GM12878 (cell line): ENCODE data around the gene RPL9. TPM values are rescaled to one million over a fixed set of nuclear protein-coding genes. Genes with fewer than 3 reads are reported as not detected.
"Not testable (repeated sequence)": the region's sequence is repeated elsewhere in the genome, so short reads cannot be mapped to it uniquely, and the experiment has no call there.

Experiments used
- ATAC-seq: fragments of 200-7000 bp; cut with Tn5 transposase; 3 replicates; pipeline ENCODE4 v1.9.1; 2020; ENCODE audit warnings: mild to moderate bottlenecking, moderate library complexity
- BruUV-seq: library from RNA; stranded (reverse); fragments of 400-500 nt; replicated peaks from 2 replicates; lab custom pipeline; 2021; lab: Mats Ljungman, UMichigan
- CTCF ChIA-PET: fragments of 300-600 bp; sonication (Branson Sonifier 250); formaldehyde crosslinking; extraction: SDS; loops from one replicate; lab custom pipeline; 2021; ENCODE audit warnings: inconsistent platforms; lab: Yijun Ruan, JAX
- POLR2A ChIA-PET: fragments of 350-600 bp; formaldehyde crosslinking; extraction: SDS; loops from one replicate; lab custom pipeline; 2021; ENCODE audit warnings: inconsistent platforms; lab: Charles Lee
- RAD21 ChIA-PET: fragments of 300-600 bp; sonication (Branson Sonifier 250); formaldehyde crosslinking; loops from one replicate; lab custom pipeline; 2023; ENCODE audit warnings: antibody characterized with exemption; ENCODE audit not compliant: unreplicated experiment; lab: Charles Lee
- SMC1A ChIA-PET: fragments of 300-600 bp; sonication (Branson Sonifier 250); formaldehyde crosslinking; loops from one replicate; lab custom pipeline; 2023; ENCODE audit not compliant: unreplicated experiment, uncharacterized antibody; lab: Charles Lee
- DNase-seq: peaks from one replicate; pipeline ENCODE4 v3.0.0-alpha.2; 2011; ENCODE audit warnings: low read depth, low spot score
- FAIRE-seq: peaks from 3 replicates; lab custom pipeline; 2011; peaks lifted over from hg19 to GRCh38; lab: Jason Lieb, UNC
- H2AFZ ChIP-seq: 2 replicates; pipeline ENCODE4 v1.6.0; 2011; ENCODE audit warnings: low read depth, low read length, control low read depth; ENCODE audit not compliant: control insufficient read depth
- H3K27ac ChIP-seq: 2 replicates; pipeline ENCODE4 v1.5.1; 2011; ENCODE audit warnings: control low read depth; ENCODE audit not compliant: control insufficient read depth, insufficient read depth
- H3K27me3 ChIP-seq, 2 experiments: replicated peaks in 1 of 2; 2 replicates each; pipeline versions ENCODE4 v1.6.0 to v1.6.1; 2011; ENCODE audit warnings: low read length in 1 of 2; ENCODE audit not compliant: control insufficient read depth in 2 of 2, insufficient read depth in 2 of 2
- H3K36me3 ChIP-seq, 2 experiments: 2 replicates each; pipeline ENCODE4 v1.5.1; 2011; ENCODE audit warnings: low read length in 1 of 2; ENCODE audit not compliant: control insufficient read depth in 2 of 2, insufficient read depth in 2 of 2
- H3K4me1 ChIP-seq: 2 replicates; pipeline ENCODE4 v1.6.1; 2011; ENCODE audit warnings: mild to moderate bottlenecking, low read length, moderate library complexity, mixed read lengths; ENCODE audit not compliant: control insufficient read depth, insufficient read depth
- H3K4me2 ChIP-seq: 2 replicates; pipeline ENCODE4 v1.6.0; 2011; ENCODE audit warnings: control low read depth; ENCODE audit not compliant: control insufficient read depth, insufficient read depth
- H3K4me3 ChIP-seq: fragments of 200-600 bp; sonication (generic); 2 replicates; pipeline ENCODE4 v1.5.1; 2016
- H3K79me2 ChIP-seq: 2 replicates; pipeline ENCODE4 v1.6.0; 2011; ENCODE audit warnings: low read length; ENCODE audit not compliant: control insufficient read depth, insufficient read depth
- H3K9ac ChIP-seq: 2 replicates; pipeline ENCODE4 v1.8.0; 2011; ENCODE audit warnings: low read length, control low read depth, mixed read lengths; ENCODE audit not compliant: control insufficient read depth, insufficient read depth
- H3K9me3 ChIP-seq: replicated peaks from 3 replicates; pipeline ENCODE4 v1.5.1; 2011; ENCODE audit warnings: mild to moderate bottlenecking, low read length; ENCODE audit not compliant: control insufficient read depth, insufficient read depth
- H4K20me1 ChIP-seq: 2 replicates; pipeline ENCODE4 v1.6.0; 2011; ENCODE audit not compliant: control insufficient read depth, insufficient read depth
- BCL11A ChIP-seq: IDR thresholded peaks from 2 replicates; pipeline ENCODE4 v1.6.1; 2011; ENCODE audit warnings: low read depth, low read length
- CBX3 ChIP-seq: fragments of 200-600 bp; sonication (generic); IDR thresholded peaks from 2 replicates; pipeline ENCODE4 v1.6.1; 2016; ENCODE audit warnings: low read depth, borderline replicate concordance
- IRF4 ChIP-seq: IDR thresholded peaks from 2 replicates; pipeline ENCODE4 v1.6.1; 2011; ENCODE audit warnings: low read depth, low read length
- NRF1 ChIP-seq: conservative IDR thresholded peaks from 2 replicates; pipeline ENCODE4 v1.6.1; 2011; ENCODE audit warnings: mild to moderate bottlenecking, low read depth, low read length, improper control_type of control experiment
- PAX5 ChIP-seq: IDR thresholded peaks from 2 replicates; pipeline ENCODE4 v1.6.1; 2011; ENCODE audit warnings: low read depth, low read length, borderline replicate concordance
- RCOR1 ChIP-seq: conservative IDR thresholded peaks from 2 replicates; pipeline ENCODE4 v1.6.1; 2012; ENCODE audit warnings: low read depth, low read length, improper control_type of control experiment
- SP1 ChIP-seq: IDR thresholded peaks from one replicate; pipeline ENCODE4 v1.6.1; 2011; ENCODE audit warnings: low read depth, low read length
- STAT3 ChIP-seq: IDR thresholded peaks from 2 replicates; pipeline ENCODE4 v1.6.1; 2011; ENCODE audit warnings: low read depth, low read length, improper control_type of control experiment
- ZNF207 ChIP-seq: fragments of 450-650 bp; IDR thresholded peaks from 2 replicates; pipeline ENCODE4 v1.6.1; 2014; ENCODE audit warnings: antibody characterized with exemption, mild to moderate bottlenecking, borderline replicate concordance
- ZNF592 ChIP-seq: fragments of 450-650 bp; IDR thresholded peaks from 2 replicates; pipeline ENCODE4 v1.6.1; 2017; ENCODE audit warnings: mild to moderate bottlenecking, moderate library complexity
- ZSCAN29 ChIP-seq: fragments of 450-650 bp; IDR thresholded peaks from 2 replicates; pipeline ENCODE4 v1.6.1; 2017; ENCODE audit warnings: mild to moderate bottlenecking, moderate library complexity
- WGBS: methylation state at CpG from one replicate; pipeline ENCODE4 v1.1.6; 2016; ENCODE audit warnings: low lambda C conversion rate; ENCODE audit not compliant: insufficient replicate concordance, insufficient coverage; ENCODE audit errors: missing lambda C conversion rate; 5-methylcytosine and 5-hydroxymethylcytosine counted together
- in situ Hi-C: fragments of 300-500 bp; cut with MboI; formaldehyde crosslinking; loops from 9 replicates; pipeline ENCODE4 v1.14.3; 2018; ENCODE audit warnings: mixed read lengths
- intact Hi-C: fragments of 100-400 bp; cut with micrococcal nuclease; formaldehyde crosslinking; loops from one replicate; pipeline ENCODE4 v1.14.2; 2022; ENCODE audit not compliant: unreplicated experiment
- polyA plus RNA-seq, 11 experiments: library from polyadenylated mRNA; depleted of rRNA in 4 of 11; unstranded in 6 of 11; stranded (reverse) in 5 of 11; fragments of >200 nt; fragmentation: Nextera tagmentation in 4 of 11; fragmentation: Illumina TruSeq in 1 of 11; extraction: Ambion mirVana in 4 of 11; extraction: Trizol in 1 of 11; gene quantifications; 1 replicate in 1 of 11; 2 replicates in 10 of 11; pipeline versions ENCODE4 v1.2.1 to v1.2.3, GENCODE V29; 2011 to 2016; ENCODE audit warnings: inconsistent platforms in 2 of 11, missing spikeins in 2 of 11, low read depth in 1 of 11
- total RNA-seq, 4 experiments: library from RNA; depleted of rRNA in 3 of 4; stranded (reverse); fragments of >200 nt in 3 of 4; fragmentation: Illumina TruSeq in 1 of 4; extraction: Trizol in 1 of 4; gene quantifications; 2 replicates each; pipeline versions ENCODE4 v1.2.1 to v1.2.3, GENCODE V29; 2013 to 2021
- TF ChIP-seq, protein P1 (sequence below): fragments of 450-650 bp; IDR thresholded peaks from 2 replicates; pipeline ENCODE4 v1.6.1; 2016; ENCODE audit warnings: mild to moderate bottlenecking

The RPL9 gene
- total and polyA plus RNA-seq, 10 of the 15 experiments (the other 5 are each of a cell fraction or from before 2014, with no cell fraction given): 1,006 to 4,767 (median 2,910) TPM

DNA sequence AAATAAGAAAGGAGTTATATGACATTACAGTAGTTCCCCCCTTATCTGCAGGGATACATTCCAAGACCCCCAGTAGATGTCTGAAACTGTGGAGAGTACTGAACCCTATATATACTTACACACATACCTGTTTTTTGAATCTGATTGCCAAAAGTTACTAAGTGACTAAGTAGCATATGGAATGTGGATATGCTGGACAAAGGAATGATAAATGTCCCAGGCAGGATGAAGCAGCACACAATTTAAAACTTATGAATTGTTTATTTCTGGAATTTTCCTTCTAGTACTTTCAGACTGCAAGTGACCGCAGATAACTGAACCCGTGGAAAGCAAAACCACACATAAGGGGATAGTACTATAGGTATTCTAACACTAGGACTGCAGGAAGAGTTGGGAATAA, 45.8 kb upstream of the RPL9 start (continued):
- TF ChIP-seq NRF1: no peak
- no peak for TF ChIP-seq CBX3
- TF ChIP-seq BCL11A: no peak
- no peak for TF ChIP-seq PAX5
- TF ChIP-seq RCOR1: no peak

- H4K20me1 ChIP-seq, in situ Hi-C loops, intact Hi-C loops, H3K9me3 ChIP-seq, BruUV-seq, H3K79me2 ChIP-seq, H3K27ac ChIP-seq, CTCF ChIA-PET, H2AFZ ChIP-seq, RAD21 ChIA-PET, H3K4me2 ChIP-seq, H3K9ac ChIP-seq, H3K4me3 ChIP-seq, SMC1A ChIA-PET, FAIRE-seq, DNase-seq, H3K27me3 ChIP-seq, H3K4me1 ChIP-seq, ATAC-seq: not testable (repeated sequence)
- POLR2A ChIA-PET: interaction anchor here (0.6 kb wide), 1 partner anchor 254 kb away, joined by 3 read pairs; no protein-coding TSS in a partner anchor
- peaks cover 2 to 24% of the 10 kb centered on the region in 2 experiments for H3K36me3 ChIP-seq
- WGBS: 97% methylated on average over 4 of the region's 4 CpGs
Observed at GRCh38 chr4:39502664-39503035, 43.9 kb upstream of the RPL9 start.

- Histone ChIP-seq H3K27ac (no peak overlapping the region), H3K27me3 (no peaks in the 10 kb centered on the region), H3K9ac (no peak overlapping the region), H3K36me3 (peaks cover 0 to 18% of the 10 kb centered on the region in 2 experiments), H4K20me1 (no peaks in the 10 kb centered on the region), H3K9me3 (no peaks in the 10 kb centered on the region), H3K4me1 (no peaks in the 10 kb centered on the region), H3K4me3 (no peak overlapping the region), H3K79me2 (no peaks in the 10 kb centered on the region), H3K4me2 (no peak overlapping the region), H2AFZ (no peak overlapping the region)
- intact Hi-C loops: no loop called here
- RAD21 ChIA-PET: no interaction called here
- in situ Hi-C loops: no loop called here
- SMC1A ChIA-PET: no interaction called here
- no peak for DNase-seq
- CTCF ChIA-PET: no interaction called here
- BruUV-seq: no TSS peak
- no peak for FAIRE-seq
- no peak for ATAC-seq
- POLR2A ChIA-PET: interaction anchor here (0.6 kb wide), 1 partner anchor 254 kb away, joined by 3 read pairs; no protein-coding TSS in a partner anchor
- TF ChIP-seq ZNF207 (no peak), SP1 (no peak), ZSCAN29 (no peak), IRF4 (no peak), STAT3 (no peak), ZNF592 (no peak)
- TF ChIP-seq, protein P1, sequence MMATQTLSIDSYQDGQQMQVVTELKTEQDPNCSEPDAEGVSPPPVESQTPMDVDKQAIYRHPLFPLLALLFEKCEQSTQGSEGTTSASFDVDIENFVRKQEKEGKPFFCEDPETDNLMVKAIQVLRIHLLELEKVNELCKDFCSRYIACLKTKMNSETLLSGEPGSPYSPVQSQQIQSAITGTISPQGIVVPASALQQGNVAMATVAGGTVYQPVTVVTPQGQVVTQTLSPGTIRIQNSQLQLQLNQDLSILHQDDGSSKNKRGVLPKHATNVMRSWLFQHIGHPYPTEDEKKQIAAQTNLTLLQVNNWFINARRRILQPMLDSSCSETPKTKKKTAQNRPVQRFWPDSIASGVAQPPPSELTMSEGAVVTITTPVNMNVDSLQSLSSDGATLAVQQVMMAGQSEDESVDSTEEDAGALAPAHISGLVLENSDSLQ: no peak
Observed at GRCh38 chr4:39502019-39502663, 43.4 kb upstream of the RPL9 start.
